SH-SY5Y (cell line): ENCODE data around the gene FRY.

Experiments used
- GATA2 ChIP-seq: IDR thresholded peaks from 2 replicates; pipeline ENCODE4 v1.6.1; 2011; ENCODE audit warnings: mild to moderate bottlenecking, low read depth, low read length
- GATA3 ChIP-seq: IDR thresholded peaks from 2 replicates; pipeline ENCODE4 v1.6.1; 2011; ENCODE audit warnings: low read depth, mild to moderate bottlenecking, low read length, moderate library complexity

DNA sequence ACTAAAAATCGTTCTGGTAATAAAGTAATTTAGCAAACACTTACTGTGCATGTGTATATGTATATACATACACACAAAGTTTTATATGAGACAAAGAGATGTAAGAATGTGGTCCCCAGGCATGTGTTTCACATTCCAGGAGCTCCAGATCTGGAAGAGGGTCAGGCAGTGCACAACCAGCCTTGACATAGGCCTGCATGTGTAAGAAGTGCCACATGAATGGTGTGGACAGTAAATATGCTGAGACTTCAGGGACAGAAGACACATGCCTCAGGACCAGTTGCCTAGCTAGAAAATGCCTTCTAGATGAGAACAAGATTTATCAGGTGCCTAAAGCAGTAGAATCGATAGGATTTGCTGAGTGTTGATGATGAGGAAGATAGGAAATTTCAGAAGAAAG lies 76.4 kb downstream of the FRY start:
- TF ChIP-seq GATA2 (no peak), GATA3 (no peak)
